Adrenal gland (tissue), 12 donors: ENCODE results near the gene GPC6. TPM values are rescaled to one million over a fixed set of nuclear protein-coding genes. Genes with fewer than 3 reads are reported as not detected.

Experiments used
- DNase-seq, 7 donors: peaks; one replicate each; pipeline ENCODE4 v3.0.0-alpha.2; 2019 to 2020
- H3K27ac ChIP-seq, 5 donors: fragments of 200-600 bp; sonication (generic) in 4 of 5; 1 replicate in 3 of 5; 2 replicates in 2 of 5; pipeline versions ENCODE4 v1.5.1 to v1.8.0; 2016 to 2020; ENCODE audit warnings: mild to moderate bottlenecking in 1 of 5
- H3K27me3 ChIP-seq: fragments of 200-600 bp; 2 replicates; pipeline ENCODE4 v1.8.0; 2021
- H3K36me3 ChIP-seq, 2 donors: fragments of 200-600 bp; replicated peaks in 1 of 2; 1 replicate in 1 of 2; 2 replicates in 1 of 2; pipeline versions ENCODE4 v1.5.1 to v1.8.0; 2018 to 2022
- H3K4me1 ChIP-seq, 2 donors: fragments of 200-600 bp; replicated peaks in 1 of 2; 1 replicate in 1 of 2; 2 replicates in 1 of 2; pipeline versions ENCODE4 v1.5.1 to v1.8.0; 2018 to 2021
- H3K4me3 ChIP-seq, 4 donors: fragments of 200-600 bp; sonication (generic) in 3 of 4; one replicate each; pipeline ENCODE4 v1.5.1; 2016 to 2018
- H3K9me3 ChIP-seq, 3 donors: fragments of 200-600 bp; sonication (generic) in 1 of 3; replicated peaks in 1 of 3; 1 replicate in 2 of 3; 2 replicates in 1 of 3; pipeline versions ENCODE4 v1.5.1 to v1.8.0; 2016 to 2021
- CTCF ChIP-seq, 6 experiments: fragments of 450-650 bp in 4 of 6; fragments of 200-600 bp in 2 of 6; sonication (generic) in 1 of 6; IDR thresholded peaks; 1 replicate in 5 of 6; 2 replicates in 1 of 6; pipeline versions ENCODE4 v1.5.1 to v1.8.0; 2016 to 2021; ENCODE audit warnings: antibody characterized with exemption in 6 of 6, mild to moderate bottlenecking in 2 of 6, moderate library complexity in 1 of 6
- POLR2A ChIP-seq, 2 donors: fragments of 450-650 bp; IDR thresholded peaks; one replicate each; pipeline ENCODE4 v1.6.1; 2017; ENCODE audit warnings: antibody characterized with exemption in 2 of 2, mild to moderate bottlenecking in 2 of 2, moderate library complexity in 1 of 2
- WGBS, 4 donors: extraction: QIAGEN DNeasy Blood & Tissue Kit in 2 of 4; methylation state at CpG; one replicate each; pipeline versions ENCODE4 v1.1.5 to v1.1.7; 2013 to 2017; 5-methylcytosine and 5-hydroxymethylcytosine counted together
- intact Hi-C, 2 donors: fragments of 100-400 bp; cut with DNase I; formaldehyde crosslinking; loops; one replicate each; pipeline versions ENCODE4 v1.14.1 to v1.15.0; 2022 to 2023
- polyA plus RNA-seq, 3 donors: library from polyadenylated mRNA; stranded (reverse); fragments of 200-250 nt in 2 of 3; fragments of 350-450 nt in 1 of 3; fragmentation: Illumina TruSeq in 1 of 3; extraction: RNeasy Lipid Tissue Mini Kit (QIAGEN cat#74804) in 1 of 3; gene quantifications; one replicate each; pipeline ENCODE4 v1.2.3, GENCODE V29; 2013 to 2014
- total RNA-seq, 9 donors: library from RNA; depleted of rRNA in 4 of 9; stranded (reverse); fragments of >200 nt in 4 of 9; fragments of 120-200 nt in 1 of 9; fragmentation: NEBNext Ultra II Directional in 1 of 9; extraction: Animal tissue kit (Norgen Biotek cat#: 25700) in 1 of 9; gene quantifications; one replicate each; pipeline versions ENCODE4 v1.1.0 to v1.2.4, GENCODE V29; 2013 to 2023
- donor health status: healthy with polysubstance abuse.
- donor health status: Bipolar disorder and iron deficiency.
- donor health status: DM: yes; HTN: yes; CAD: no.
- donor health status: DM: no; HTN: no; CAD: no.
- donor health status: DM: no; HTN: no; CAD: no.
- donor health status: DM: yes; HTN: yes; CAD: no.

The GPC6 gene
- total and polyA plus RNA-seq, 12 donors = 0.37 to 62.3 (median 2.5) TPM

- WGBS, 4 donors = 87 to 91% (median 89%) methylated on average over 3 of the region's 3 CpGs
- no peaks in the 10 kb centered on the region for H3K9me3 ChIP-seq
- no peak for DNase-seq
- no peaks in the 10 kb centered on the region for H3K36me3 ChIP-seq
- H3K4me3 ChIP-seq = no peak overlapping the region
- H3K27ac ChIP-seq = no peak overlapping the region
- no peaks in the 10 kb centered on the region for H3K27me3 ChIP-seq
- no peak for TF ChIP-seq POLR2A (IDR thresholded peaks at IDR 0.05)
- TF ChIP-seq CTCF (IDR thresholded peaks at IDR 0.05) = no peak
- no peaks in the 10 kb centered on the region for H3K4me1 ChIP-seq
- intact Hi-C loops = no loop called here
These were observed 1125.5 kb downstream of the GPC6 start for GRCh38 chr13:94352057-94352456.

- intact Hi-C loops = no loop called here
- TF ChIP-seq POLR2A (IDR thresholded peaks at IDR 0.05) = no peak
- no peak for TF ChIP-seq CTCF (IDR thresholded peaks at IDR 0.05)
- WGBS, 4 donors = 93 to 97% (median 96%) methylated on average over 8 of the region's 8 CpGs
- Histone ChIP-seq H3K27ac (no peak overlapping the region), H3K36me3 (no peaks in the 10 kb centered on the region), H3K4me1 (no peaks in the 10 kb centered on the region), H3K9me3 (no peaks in the 10 kb centered on the region), H3K4me3 (no peak overlapping the region), H3K27me3 (no peaks in the 10 kb centered on the region)
- no peak for DNase-seq
These were observed 1126.6 kb downstream of the GPC6 start for GRCh38 chr13:94353167-94353710.

GRCh38 chr13:94359875-94360274, 1133.3 kb downstream of the GPC6 start:
- Histone ChIP-seq H3K4me1 (no peaks in the 10 kb centered on the region), H3K27ac (no peak overlapping the region), H3K9me3 (no peaks in the 10 kb centered on the region), H3K36me3 (no peaks in the 10 kb centered on the region), H3K27me3 (no peaks in the 10 kb centered on the region), H3K4me3 (no peak overlapping the region)
- intact Hi-C loops = no loop called here
- TF ChIP-seq POLR2A (IDR thresholded peaks at IDR 0.05) = no peak
- TF ChIP-seq CTCF (IDR thresholded peaks at IDR 0.05) = no peak
- DNase-seq = no peak

- TF ChIP-seq POLR2A (IDR thresholded peaks at IDR 0.05) (no peak), CTCF (IDR thresholded peaks at IDR 0.05) (peak; percentile 81 to 93 (median 85))
- WGBS, 4 donors = 0 to 1% (median 0%) methylated on average over 4 of the region's 4 CpGs
- DNase-seq = peak; percentile 50 to 84 (median 56)
These were observed 1135.9 kb downstream of the GPC6 start for GRCh38 chr13:94362411-94362909.

More at GRCh38 chr13:94362411-94362909, 1135.9 kb downstream of the GPC6 start:
- H3K4me3 ChIP-seq = no peak overlapping the region
- H3K36me3 ChIP-seq = no peaks in the 10 kb centered on the region
- no peaks in the 10 kb centered on the region for H3K27me3 ChIP-seq
- H3K9me3 ChIP-seq = no peaks in the 10 kb centered on the region
- no peaks in the 10 kb centered on the region for H3K4me1 ChIP-seq
- H3K27ac ChIP-seq = no peak overlapping the region
- intact Hi-C loops = no loop called here
